HG03103 (cell line): Measurements from ENCODE around the gene CHD2.
"Not testable (repeated sequence)": the region's sequence is repeated elsewhere in the genome, so short reads cannot be mapped to it uniquely, and the experiment has no call there.

Experiments
- ATAC-seq: cut with Tn5 transposase; IDR thresholded peaks from one replicate; pipeline ENCODE4 v1.9.1; 2021; ENCODE audit warnings: low read depth; ENCODE audit not compliant: unreplicated experiment

CHD2 gene

GRCh38 chr15:92899948-92900730 is at the start of gene CHD2:
CHD2 (plus strand) TSS chr15:92900324; CDS start chr15:92901238, 914 bp downstream.
- peak; percentile 65 for ATAC-seq

- no peak for ATAC-seq
Measured at GRCh38 chr15:92853222-92853621, 46.9 kb upstream of the CHD2 start.

GRCh38 chr15:92861742-92862141 is 38.4 kb upstream of the CHD2 start:
- no peak for ATAC-seq

- ATAC-seq, result no peak
Measured at GRCh38 chr15:92864127-92864814, 35.9 kb upstream of the CHD2 start.

- ATAC-seq, result no peak
Measured at GRCh38 chr15:92869263-92869940, 30.7 kb upstream of the CHD2 start.

- ATAC-seq, result no peak
Measured at GRCh38 chr15:92870010-92870591, 30.0 kb upstream of the CHD2 start.

GRCh38 chr15:92872967-92873366 is 27.2 kb upstream of the CHD2 start:
- ATAC-seq, result not testable (repeated sequence)

- ATAC-seq, result no peak
Measured at GRCh38 chr15:92877000-92877399, 23.1 kb upstream of the CHD2 start.

- ATAC-seq, result no peak
Measured at GRCh38 chr15:92877416-92877815, 22.7 kb upstream of the CHD2 start.

GRCh38 chr15:92878593-92879053 is 21.5 kb upstream of the CHD2 start:
- no peak for ATAC-seq

- no peak for ATAC-seq
Measured at GRCh38 chr15:92879949-92880725, 20.0 kb upstream of the CHD2 start.

GRCh38 chr15:92880796-92881195 is 19.3 kb upstream of the CHD2 start:
- no peak for ATAC-seq

- no peak for ATAC-seq
Measured at GRCh38 chr15:92881211-92881754, 18.8 kb upstream of the CHD2 start.

GRCh38 chr15:92881802-92882696 is 18.1 kb upstream of the CHD2 start:
- ATAC-seq, result peak; percentile 92

GRCh38 chr15:92882697-92883162 is 17.4 kb upstream of the CHD2 start:
- peak; percentile 51 for ATAC-seq

GRCh38 chr15:92883163-92883875 is 16.8 kb upstream of the CHD2 start:
- ATAC-seq, result no peak

- ATAC-seq, result no peak
Measured at GRCh38 chr15:92883876-92884435, 16.2 kb upstream of the CHD2 start.
